ENCODE data around the gene DIAPH2. TPM values are rescaled to one million over a fixed set of nuclear protein-coding genes. Genes with fewer than 3 reads are reported as not detected.

Gene DIAPH2
- total RNA-seq, 5 donors from 2014 or later (not counting 1 experiment from before 2014, with no cell fraction given), result 8.4 to 15.3 (median 10.8) TPM

DNA sequence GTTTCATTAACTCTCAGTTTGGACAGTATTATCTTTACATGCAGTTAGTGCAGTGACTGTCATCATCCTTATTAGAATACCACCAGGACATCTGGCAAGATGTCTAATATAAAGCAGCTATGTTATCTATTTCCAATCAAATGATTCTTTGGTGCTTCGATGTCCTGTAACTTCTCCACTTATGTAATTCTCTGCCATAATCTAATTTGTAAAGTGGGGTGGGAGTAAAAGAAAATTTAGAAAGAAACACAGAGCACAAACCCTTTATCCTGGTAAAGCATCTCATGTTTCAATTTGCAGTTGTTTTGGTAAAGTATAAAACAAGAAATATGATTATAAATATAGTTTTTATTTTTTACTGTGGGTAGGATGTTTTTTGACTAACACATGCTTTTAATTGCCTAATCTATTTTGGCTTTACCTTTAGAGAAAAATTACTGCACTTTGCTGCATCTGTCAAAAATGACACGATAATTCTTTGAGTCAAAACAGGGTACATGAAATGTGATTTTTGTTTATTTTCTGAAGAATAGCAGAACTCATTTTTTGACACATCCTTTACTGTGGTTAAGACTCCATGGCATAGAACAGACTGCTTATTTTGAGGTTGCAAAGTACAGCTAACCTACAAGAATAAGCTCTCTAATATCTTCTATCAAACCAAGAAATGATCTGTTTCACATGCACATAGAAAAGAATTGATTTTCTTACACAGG is 581.9 kb downstream of the DIAPH2 start:
- Histone ChIP-seq H3K9me3 (no peaks in the 10 kb centered on the region), H3K4me3 (ENCODE audit: control insufficient read depth in 1 of 2, extremely low read depth in 1 of 2, low read length in 1 of 2) (no peak overlapping the region), H3K27me3 (replicated peaks in 1 of 2; ENCODE audit: control insufficient read depth in 2 of 2, extremely low read depth in 1 of 2, insufficient read depth in 2 of 2, low read length in 1 of 2) (no peaks in the 10 kb centered on the region), H3K36me3 (ENCODE audit: control insufficient read depth in 2 of 2, extremely low read depth in 1 of 2, insufficient read depth in 1 of 2, low read length in 1 of 2) (no peaks in the 10 kb centered on the region), H3K27ac (ENCODE audit: low read length) (no peak overlapping the region), H3K4me1 (ENCODE audit: control insufficient read depth in 1 of 2, extremely low read depth in 1 of 2, insufficient read depth in 2 of 2, low read length in 2 of 2) (no peaks in the 10 kb centered on the region)
- no peak for ATAC-seq (replicated peaks in 1 of 4)
- peaks cover 10% of the 10 kb centered on the region for H3K36me3 Mint-ChIP-seq
- H3K27me3 Mint-ChIP-seq, result no peaks in the 10 kb centered on the region
- ChIA-PET POLR2A (no interaction called here), CTCF (no interaction called here)
- WGBS (ENCODE audit: insufficient coverage), result 100% methylated on average over 1 of the region's 2 CpGs
- no peak overlapping the region for H3K27ac Mint-ChIP-seq
- no peaks in the 10 kb centered on the region for H3K9me3 Mint-ChIP-seq
- H3K4me1 Mint-ChIP-seq, result no peaks in the 10 kb centered on the region
- DNase-seq, result no peak
- no peak overlapping the region for H3K4me3 Mint-ChIP-seq

DNA sequence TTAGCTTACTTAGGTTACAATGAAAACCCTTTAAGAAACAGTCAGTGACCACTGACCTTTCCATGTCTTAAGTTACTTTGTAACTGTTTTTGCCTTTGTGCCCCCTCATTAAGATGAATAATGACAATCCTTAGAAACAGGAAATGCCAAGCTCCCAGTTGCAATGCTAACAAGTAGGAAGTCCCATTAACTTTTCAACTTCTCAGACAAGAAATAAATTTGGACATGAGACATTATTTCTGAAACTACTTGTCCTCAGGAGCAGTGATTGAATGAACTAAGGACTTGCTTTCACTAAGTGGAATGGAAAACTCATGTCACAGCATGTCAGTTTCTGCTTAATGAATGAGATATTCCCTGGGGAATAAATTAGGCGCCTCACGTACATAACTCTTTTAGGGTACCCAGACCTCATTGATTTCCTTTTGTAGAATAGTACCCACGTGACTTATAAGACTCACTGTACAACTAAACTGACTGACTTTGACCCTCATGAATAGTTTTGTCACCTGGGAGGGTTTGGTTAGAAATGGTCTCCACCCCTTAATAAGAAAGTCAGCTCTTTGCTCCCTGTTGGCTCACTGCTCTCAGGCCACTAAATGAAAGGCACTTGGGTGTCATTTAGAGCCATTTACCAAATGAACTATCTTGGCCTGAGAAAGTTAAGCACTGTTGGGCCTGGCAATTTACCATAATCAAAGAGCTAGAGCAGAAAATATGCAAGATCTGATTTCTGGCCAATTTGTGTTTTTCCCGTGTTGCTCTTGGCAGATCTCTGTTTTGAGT is 582.9 kb downstream of the DIAPH2 start:
- Histone ChIP-seq H3K4me3 (ENCODE audit: control insufficient read depth in 1 of 2, extremely low read depth in 1 of 2, low read length in 1 of 2) (no peak overlapping the region), H3K4me1 (ENCODE audit: control insufficient read depth in 1 of 2, extremely low read depth in 1 of 2, insufficient read depth in 2 of 2, low read length in 2 of 2) (no peaks in the 10 kb centered on the region), H3K9me3 (no peaks in the 10 kb centered on the region), H3K36me3 (ENCODE audit: control insufficient read depth in 2 of 2, extremely low read depth in 1 of 2, insufficient read depth in 1 of 2, low read length in 1 of 2) (no peaks in the 10 kb centered on the region), H3K27ac (ENCODE audit: low read length) (no peak overlapping the region), H3K27me3 (replicated peaks in 1 of 2; ENCODE audit: control insufficient read depth in 2 of 2, extremely low read depth in 1 of 2, insufficient read depth in 2 of 2, low read length in 1 of 2) (no peaks in the 10 kb centered on the region)
- POLR2A ChIA-PET, result no interaction called here
- Mint-ChIP-seq H3K27ac (no peak overlapping the region), H3K4me3 (no peak overlapping the region), H3K27me3 (no peaks in the 10 kb centered on the region), H3K9me3 (no peaks in the 10 kb centered on the region), H3K36me3 (peaks cover 10% of the 10 kb centered on the region), H3K4me1 (no peaks in the 10 kb centered on the region)
- no CpG with 5 or more reads among the region's 4 CpGs for WGBS (ENCODE audit: insufficient coverage)
- CTCF ChIA-PET, result no interaction called here
- ATAC-seq (replicated peaks in 1 of 4) (no peak), DNase-seq (no peak)

DNA sequence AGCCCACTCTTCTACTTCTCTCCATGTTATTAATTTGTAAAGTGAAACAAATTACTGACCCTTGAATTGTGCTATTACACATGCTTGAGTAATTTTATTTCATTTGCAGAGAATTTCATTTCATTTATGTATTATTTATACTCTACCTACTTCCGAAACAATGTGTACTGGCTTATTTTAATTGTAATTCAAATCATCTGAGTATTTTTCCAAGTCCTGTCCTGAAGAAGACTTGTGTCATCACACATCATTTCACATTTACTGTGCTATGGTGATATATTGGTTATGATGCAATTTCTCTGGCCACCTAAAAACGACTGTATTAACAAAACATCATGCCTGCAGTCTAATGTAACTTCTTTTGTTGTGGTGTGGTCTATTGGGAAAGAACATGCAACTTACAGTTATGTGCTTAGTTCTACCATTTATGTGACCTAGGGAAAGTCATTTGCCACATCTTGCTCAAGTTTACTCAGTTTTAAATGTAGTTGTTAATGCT is 583.6 kb downstream of the DIAPH2 start:
- Histone ChIP-seq H3K4me3 (ENCODE audit: control insufficient read depth in 1 of 2, extremely low read depth in 1 of 2, low read length in 1 of 2) (no peak overlapping the region), H3K9me3 (no peaks in the 10 kb centered on the region), H3K4me1 (ENCODE audit: control insufficient read depth in 1 of 2, extremely low read depth in 1 of 2, insufficient read depth in 2 of 2, low read length in 2 of 2) (no peaks in the 10 kb centered on the region), H3K27me3 (replicated peaks in 1 of 2; ENCODE audit: control insufficient read depth in 2 of 2, extremely low read depth in 1 of 2, insufficient read depth in 2 of 2, low read length in 1 of 2) (no peaks in the 10 kb centered on the region), H3K27ac (ENCODE audit: low read length) (no peak overlapping the region), H3K36me3 (ENCODE audit: control insufficient read depth in 2 of 2, extremely low read depth in 1 of 2, insufficient read depth in 1 of 2, low read length in 1 of 2) (no peaks in the 10 kb centered on the region)
- no CpG with 5 or more reads among the region's 2 CpGs for WGBS (ENCODE audit: insufficient coverage)
- CTCF ChIA-PET, result interaction anchor here in 1 of 2 donors (0.6 kb wide), 1 partner anchor 335 kb away, joined by 3 read pairs; no protein-coding TSS in a partner anchor
- H3K4me1 Mint-ChIP-seq, result no peaks in the 10 kb centered on the region
- no peak overlapping the region for H3K27ac Mint-ChIP-seq
- POLR2A ChIA-PET, result no interaction called here
- DNase-seq (no peak), ATAC-seq (replicated peaks in 1 of 4) (no peak)
- H3K4me3 Mint-ChIP-seq, result no peak overlapping the region
- no peaks in the 10 kb centered on the region for H3K9me3 Mint-ChIP-seq
- no peaks in the 10 kb centered on the region for H3K27me3 Mint-ChIP-seq
- H3K36me3 Mint-ChIP-seq, result peaks cover 10% of the 10 kb centered on the region

DNA sequence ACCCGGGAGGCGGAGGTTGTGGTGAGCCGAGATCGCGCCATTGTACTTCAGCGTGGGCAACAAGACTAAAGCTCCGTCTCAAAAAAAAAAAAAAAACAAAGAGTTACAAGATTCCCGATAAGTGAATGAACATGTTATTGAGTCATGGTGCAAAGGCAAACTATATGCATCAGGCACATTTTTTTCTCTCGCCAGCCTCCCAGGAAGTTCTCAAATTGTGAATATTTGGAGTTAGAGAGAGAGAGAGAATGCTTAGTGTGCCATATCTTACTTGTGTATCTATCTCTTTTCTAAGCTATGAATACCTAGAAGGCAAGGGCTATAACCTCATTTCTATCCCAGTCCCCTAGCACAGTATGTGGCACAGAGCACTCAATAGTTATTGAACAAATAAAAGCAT is 599.9 kb downstream of the DIAPH2 start:
- Histone ChIP-seq H3K9me3 (no peaks in the 10 kb centered on the region), H3K4me3 (ENCODE audit: control insufficient read depth in 1 of 2, extremely low read depth in 1 of 2, low read length in 1 of 2) (no peak overlapping the region), H3K4me1 (ENCODE audit: control insufficient read depth in 1 of 2, extremely low read depth in 1 of 2, insufficient read depth in 2 of 2, low read length in 2 of 2) (no peaks in the 10 kb centered on the region), H3K27ac (ENCODE audit: low read length) (no peak overlapping the region), H3K36me3 (ENCODE audit: control insufficient read depth in 2 of 2, extremely low read depth in 1 of 2, insufficient read depth in 1 of 2, low read length in 1 of 2) (no peaks in the 10 kb centered on the region), H3K27me3 (replicated peaks in 1 of 2; ENCODE audit: control insufficient read depth in 2 of 2, extremely low read depth in 1 of 2, insufficient read depth in 2 of 2, low read length in 1 of 2) (no peaks in the 10 kb centered on the region)
- Mint-ChIP-seq H3K4me3 (no peak overlapping the region), H3K4me1 (no peaks in the 10 kb centered on the region), H3K27ac (no peak overlapping the region), H3K36me3 (no peaks in the 10 kb centered on the region), H3K27me3 (no peaks in the 10 kb centered on the region), H3K9me3 (no peaks in the 10 kb centered on the region)
- no peak for ATAC-seq (replicated peaks in 1 of 4)
- POLR2A ChIA-PET, result interaction anchor here in 1 of 2 donors (0.6 kb wide), 1 partner anchor 187 kb away, joined by 8 read pairs; no protein-coding TSS in a partner anchor
- DNase-seq, result no peak
- CTCF ChIA-PET, result no interaction called here
- no CpG with 5 or more reads among the region's 9 CpGs for WGBS (ENCODE audit: insufficient coverage)

DNA sequence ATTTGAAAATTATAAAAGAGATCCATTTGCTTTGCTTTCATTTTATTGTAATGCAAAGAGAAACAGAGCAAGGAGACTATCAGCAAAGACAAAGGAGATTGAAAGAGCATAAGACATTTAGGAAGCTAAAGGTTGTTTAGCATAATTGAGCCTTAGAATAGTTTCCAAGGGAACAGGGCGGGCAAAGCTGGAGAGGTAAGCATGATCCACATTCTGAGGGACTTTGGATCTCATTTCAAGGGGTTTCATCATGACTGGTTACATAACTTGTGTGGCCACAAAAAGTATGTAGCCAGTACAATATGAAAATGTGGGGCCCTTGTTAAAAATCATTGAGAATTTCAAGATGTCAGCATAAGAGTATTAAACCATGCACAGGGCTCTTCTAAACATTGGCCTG is 605.6 kb downstream of the DIAPH2 start:
- ChIA-PET POLR2A (interaction anchor here in 1 of 2 donors (0.7 kb wide), 1 partner anchor 510 kb away, joined by 7 read pairs; no protein-coding TSS in a partner anchor), CTCF (no interaction called here)
- Mint-ChIP-seq H3K36me3 (peaks cover 5% of the 10 kb centered on the region), H3K4me1 (no peaks in the 10 kb centered on the region), H3K27ac (no peak overlapping the region), H3K4me3 (no peak overlapping the region), H3K9me3 (no peaks in the 10 kb centered on the region), H3K27me3 (no peaks in the 10 kb centered on the region)
- H3K27me3 ChIP-seq (replicated peaks in 1 of 2; ENCODE audit: control insufficient read depth in 2 of 2, extremely low read depth in 1 of 2, insufficient read depth in 2 of 2, low read length in 1 of 2), result no peaks in the 10 kb centered on the region
- no peaks in the 10 kb centered on the region for H3K4me1 ChIP-seq (ENCODE audit: control insufficient read depth in 1 of 2, extremely low read depth in 1 of 2, insufficient read depth in 2 of 2, low read length in 2 of 2)
- no peaks in the 10 kb centered on the region for H3K36me3 ChIP-seq (ENCODE audit: control insufficient read depth in 2 of 2, extremely low read depth in 1 of 2, insufficient read depth in 1 of 2, low read length in 1 of 2)
- WGBS (ENCODE audit: insufficient coverage), result no CpG with 5 or more reads among the region's 1 CpG
- no peak overlapping the region for H3K4me3 ChIP-seq (ENCODE audit: control insufficient read depth in 1 of 2, extremely low read depth in 1 of 2, low read length in 1 of 2)
- H3K27ac ChIP-seq (ENCODE audit: low read length), result no peak overlapping the region
- ATAC-seq (replicated peaks in 1 of 4) (no peak), DNase-seq (no peak)
- H3K9me3 ChIP-seq, result no peaks in the 10 kb centered on the region

DNA sequence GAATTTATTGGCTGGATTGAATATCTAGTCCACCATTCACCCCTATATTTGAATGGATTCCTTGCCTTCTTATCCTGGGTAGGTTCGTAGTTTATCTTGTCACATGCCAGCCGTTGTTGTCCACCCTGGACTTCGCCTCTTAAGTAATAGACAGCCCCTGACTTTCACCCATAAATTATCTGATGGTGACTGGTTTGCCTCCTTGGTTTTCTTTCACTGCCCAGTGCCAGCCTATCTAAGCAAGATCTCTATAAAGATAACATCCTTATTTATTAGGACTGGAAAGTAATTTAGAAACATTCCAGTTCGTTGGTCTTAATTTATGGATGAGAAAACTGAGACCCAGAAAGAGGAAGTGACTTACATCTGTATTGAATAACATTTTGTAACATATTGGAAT is 609.4 kb downstream of the DIAPH2 start:
- no peaks in the 10 kb centered on the region for H3K9me3 Mint-ChIP-seq
- ATAC-seq (replicated peaks in 1 of 4), result no peak

More for the DNA sequence above, 609.4 kb downstream of the DIAPH2 start:
- H3K27ac Mint-ChIP-seq, result no peak overlapping the region
- Histone ChIP-seq H3K27ac (ENCODE audit: low read length) (no peak overlapping the region), H3K36me3 (ENCODE audit: control insufficient read depth in 2 of 2, extremely low read depth in 1 of 2, insufficient read depth in 1 of 2, low read length in 1 of 2) (no peaks in the 10 kb centered on the region), H3K27me3 (replicated peaks in 1 of 2; ENCODE audit: control insufficient read depth in 2 of 2, extremely low read depth in 1 of 2, insufficient read depth in 2 of 2, low read length in 1 of 2) (no peaks in the 10 kb centered on the region), H3K9me3 (no peaks in the 10 kb centered on the region), H3K4me1 (ENCODE audit: control insufficient read depth in 1 of 2, extremely low read depth in 1 of 2, insufficient read depth in 2 of 2, low read length in 2 of 2) (no peaks in the 10 kb centered on the region), H3K4me3 (ENCODE audit: control insufficient read depth in 1 of 2, extremely low read depth in 1 of 2, low read length in 1 of 2) (no peak overlapping the region)
- no peak for DNase-seq
- POLR2A ChIA-PET, result no interaction called here
- H3K36me3 Mint-ChIP-seq, result peaks cover 8% of the 10 kb centered on the region
- no CpG with 5 or more reads among the region's 4 CpGs for WGBS (ENCODE audit: insufficient coverage)
- no peak overlapping the region for H3K4me3 Mint-ChIP-seq
- no peaks in the 10 kb centered on the region for H3K4me1 Mint-ChIP-seq
- H3K27me3 Mint-ChIP-seq, result peaks cover 0 to 4% of the 10 kb centered on the region in 2 donors
- CTCF ChIA-PET, result no interaction called here
